GM10248 (cell line): Measurements from ENCODE around the gene ARHGEF7.

Experiments
- CTCF ChIA-PET: fragments of 300-600 bp; sonication (Branson Sonifier 250); formaldehyde crosslinking; extraction: SDS; loops from one replicate; lab custom pipeline; 2021; ENCODE audit warnings: antibody characterized with exemption; lab: Yijun Ruan, JAX
- POLR2A ChIA-PET: fragments of 350-650 bp; sonication (Branson Sonifier 250); formaldehyde crosslinking; extraction: SDS; loops from one replicate; lab custom pipeline; 2020; ENCODE audit warnings: antibody characterized with exemption; lab: Yijun Ruan, JAX
- DNase-seq: peaks from one replicate; pipeline ENCODE4 v3.0.0; 2012; ENCODE audit errors: extremely low spot score
- TF ChIP-seq, protein P1 (sequence below): IDR thresholded peaks from 2 replicates; pipeline ENCODE4 v1.5.1; 2012; ENCODE audit warnings: mild to moderate bottlenecking, low read depth; ENCODE audit errors: extremely low read depth, missing control alignments, control extremely low read depth

The ARHGEF7 gene

DNA sequence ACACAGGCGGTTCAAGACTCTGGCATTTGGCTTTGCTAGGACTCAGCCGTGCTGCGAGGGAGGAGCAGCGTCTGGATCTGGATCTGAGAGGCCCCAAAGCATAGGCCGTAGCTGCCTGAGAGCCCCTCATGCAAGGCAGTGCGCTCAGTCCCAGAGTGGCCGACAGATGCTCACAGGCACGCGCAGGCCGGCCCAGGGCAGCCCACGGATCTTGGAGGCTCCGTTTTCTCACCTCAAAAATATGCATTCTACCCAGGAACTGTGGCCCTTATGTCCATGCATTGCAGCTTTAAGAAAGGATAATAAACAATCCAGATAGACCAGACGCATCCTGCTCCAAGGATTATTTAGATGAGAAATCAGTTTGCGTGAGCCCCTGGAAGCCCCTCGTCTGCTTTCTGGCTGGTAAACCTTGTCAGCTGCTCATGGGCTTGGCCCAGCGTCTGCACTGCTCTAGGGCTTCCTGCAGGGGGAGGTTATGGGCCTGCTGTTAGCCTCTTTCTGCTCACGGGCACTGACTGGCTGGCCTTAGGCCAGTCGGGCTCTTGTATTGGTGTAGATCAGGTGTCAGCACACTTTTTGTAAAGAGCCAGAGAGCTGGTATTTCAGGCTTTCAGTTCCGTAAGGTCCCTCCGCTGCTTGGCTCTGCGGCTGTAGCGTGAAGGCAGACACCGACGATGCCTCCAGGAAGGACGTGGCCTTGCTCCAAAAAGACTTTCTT is 229.5 kb downstream of the ARHGEF7 start:
- ChIA-PET POLR2A (no interaction called here), CTCF (no interaction called here)
- TF ChIP-seq, protein P1, sequence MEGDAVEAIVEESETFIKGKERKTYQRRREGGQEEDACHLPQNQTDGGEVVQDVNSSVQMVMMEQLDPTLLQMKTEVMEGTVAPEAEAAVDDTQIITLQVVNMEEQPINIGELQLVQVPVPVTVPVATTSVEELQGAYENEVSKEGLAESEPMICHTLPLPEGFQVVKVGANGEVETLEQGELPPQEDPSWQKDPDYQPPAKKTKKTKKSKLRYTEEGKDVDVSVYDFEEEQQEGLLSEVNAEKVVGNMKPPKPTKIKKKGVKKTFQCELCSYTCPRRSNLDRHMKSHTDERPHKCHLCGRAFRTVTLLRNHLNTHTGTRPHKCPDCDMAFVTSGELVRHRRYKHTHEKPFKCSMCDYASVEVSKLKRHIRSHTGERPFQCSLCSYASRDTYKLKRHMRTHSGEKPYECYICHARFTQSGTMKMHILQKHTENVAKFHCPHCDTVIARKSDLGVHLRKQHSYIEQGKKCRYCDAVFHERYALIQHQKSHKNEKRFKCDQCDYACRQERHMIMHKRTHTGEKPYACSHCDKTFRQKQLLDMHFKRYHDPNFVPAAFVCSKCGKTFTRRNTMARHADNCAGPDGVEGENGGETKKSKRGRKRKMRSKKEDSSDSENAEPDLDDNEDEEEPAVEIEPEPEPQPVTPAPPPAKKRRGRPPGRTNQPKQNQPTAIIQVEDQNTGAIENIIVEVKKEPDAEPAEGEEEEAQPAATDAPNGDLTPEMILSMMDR: no peak
- no peak for DNase-seq

DNA sequence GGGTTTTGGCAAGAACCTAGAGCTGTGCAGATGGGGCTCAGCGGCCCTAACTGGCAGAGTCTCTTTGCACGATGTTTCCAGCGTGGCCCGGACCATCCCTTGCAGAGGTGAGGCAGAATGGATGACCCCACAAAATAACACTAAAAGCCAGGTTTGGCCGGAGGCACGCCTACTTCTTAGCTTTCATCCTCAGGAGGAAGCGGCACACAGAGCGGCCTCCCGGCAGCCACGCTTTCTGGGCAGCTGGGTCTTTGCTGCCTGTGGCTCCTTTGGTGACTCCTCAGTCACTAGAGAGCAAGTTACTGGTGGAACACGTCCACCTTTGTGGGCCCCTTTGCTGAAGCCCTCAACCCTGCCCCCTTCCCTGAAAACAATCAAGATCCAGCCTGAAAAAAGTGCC is 230.6 kb downstream of the ARHGEF7 start:
- no peak for DNase-seq
- ChIA-PET POLR2A (no interaction called here), CTCF (no interaction called here)
- TF ChIP-seq, protein P1: no peak

GRCh38 chr13:111346101-111346680 is 231.1 kb downstream of the ARHGEF7 start:
- POLR2A ChIA-PET: no interaction called here
- DNase-seq: no peak

DNA sequence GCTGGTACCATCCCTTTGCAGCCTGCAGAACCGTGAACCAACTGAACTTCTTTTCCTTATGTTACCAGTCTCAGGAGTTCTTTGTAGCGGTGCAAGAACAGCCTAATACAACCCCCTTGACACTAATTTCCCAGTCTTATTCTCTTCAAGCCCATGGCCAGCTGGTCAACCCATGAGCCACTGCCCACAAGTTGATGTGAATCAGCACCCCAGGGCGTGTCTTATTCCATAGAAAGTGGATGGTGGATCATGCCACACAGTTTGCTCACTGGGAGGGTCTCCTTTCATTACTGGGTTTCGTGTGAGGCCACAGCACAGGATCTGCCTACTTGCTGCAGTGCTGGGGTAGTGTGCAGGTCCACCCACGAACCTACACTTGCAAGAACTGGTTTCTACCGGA is 232.3 kb downstream of the ARHGEF7 start:
- CTCF ChIA-PET: no interaction called here
- POLR2A ChIA-PET: no interaction called here
- no peak for DNase-seq
- TF ChIP-seq, protein P1: no peak

More at GRCh38 chr13:111346101-111346680, 231.1 kb downstream of the ARHGEF7 start:
- TF ChIP-seq, protein P1: no peak
- CTCF ChIA-PET: no interaction called here

DNA sequence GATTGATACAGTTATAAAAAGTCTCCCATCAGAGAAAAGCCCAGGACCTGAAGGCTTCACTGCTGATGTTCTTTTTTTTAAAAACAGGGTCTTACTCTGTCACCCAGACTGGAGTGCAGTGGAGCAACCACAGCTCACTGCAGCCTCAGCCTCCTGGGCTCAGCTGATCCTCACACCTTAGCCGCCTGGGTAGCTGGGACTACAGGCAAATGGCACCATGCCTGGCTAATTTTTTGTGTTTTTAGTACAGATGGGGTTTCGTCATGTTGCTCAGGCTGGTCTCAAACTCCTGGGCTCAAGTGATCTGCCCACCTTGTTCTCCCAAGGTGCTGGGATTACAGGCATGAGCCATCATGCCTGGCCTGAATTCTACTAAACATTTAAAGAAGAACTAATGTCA is 238.4 kb downstream of the ARHGEF7 start:
- ChIA-PET CTCF (no interaction called here), POLR2A (no interaction called here)
- TF ChIP-seq, protein P1: no peak
- no peak for DNase-seq

DNA sequence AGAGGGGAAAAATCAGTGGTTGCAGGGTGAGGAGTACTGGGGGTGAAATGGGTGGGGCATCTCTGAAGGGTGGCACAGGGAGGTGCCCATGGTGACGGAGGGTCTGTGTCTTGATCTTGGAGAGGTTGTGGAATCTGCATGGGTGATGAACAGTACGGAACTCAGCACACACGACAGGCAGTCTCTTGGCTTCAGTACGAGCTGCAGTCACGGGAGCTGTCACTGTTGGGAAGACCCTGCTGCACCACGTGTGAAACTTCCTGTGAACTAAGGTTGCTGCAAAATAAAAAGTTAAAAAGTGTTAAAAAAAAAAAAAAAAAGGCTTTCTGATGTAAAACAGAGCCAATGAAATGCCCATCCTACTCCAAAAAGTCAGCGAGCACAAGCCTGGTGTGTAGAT is 239.7 kb downstream of the ARHGEF7 start:
- ChIA-PET CTCF (no interaction called here), POLR2A (no interaction called here)
- TF ChIP-seq, protein P1: no peak
- DNase-seq: no peak
